ENCODE results near the gene ZNF79. TPM values are rescaled to one million over a fixed set of nuclear protein-coding genes. Genes with fewer than 3 reads are reported as not detected.

The ZNF79 gene
- total RNA-seq, 1 experiment from 2014 or later: 9.3 TPM

- H3K27ac Mint-ChIP-seq (ENCODE audit: low read depth, unreplicated experiment): no peak overlapping the region
- H3K9me3 Mint-ChIP-seq (ENCODE audit: unreplicated experiment): no peaks in the 10 kb centered on the region
- no peak for TF ChIP-seq CTCF (IDR thresholded peaks at IDR 0.05; ENCODE audit: unreplicated experiment)
- DNase-seq (ENCODE audit: unreplicated experiment): no peak
- H3K4me3 Mint-ChIP-seq (ENCODE audit: unreplicated experiment): no peak overlapping the region
- peaks cover 32% of the 10 kb centered on the region for H3K4me1 Mint-ChIP-seq (ENCODE audit: insufficient read depth, unreplicated experiment)
- no peaks in the 10 kb centered on the region for H3K36me3 Mint-ChIP-seq (ENCODE audit: insufficient read depth, unreplicated experiment)
- ChIA-PET POLR2A (interaction anchor here (0.6 to 1.2 kb wide), 3 partner anchors 29 to 628 kb away, joined by 3 to 5 read pairs (median 4); no protein-coding TSS in a partner anchor), CTCF (interaction anchor here (0.6 to 0.7 kb wide), 3 partner anchors 28 to 90 kb away, joined by 3 read pairs; no protein-coding TSS in a partner anchor)
- intact Hi-C loops (cut with micrococcal nuclease): loop anchor here (10.0 kb wide), 1 partner anchor 164 kb away; no protein-coding TSS in a partner anchor
- H3K27me3 Mint-ChIP-seq (ENCODE audit: insufficient read depth, unreplicated experiment): no peaks in the 10 kb centered on the region
- no TSS peak for BruUV-seq (replicated peaks)
Measured at GRCh38 chr9:127421057-127421456, 3.1 kb upstream of the ZNF79 start.

- Mint-ChIP-seq H3K9me3 (ENCODE audit: unreplicated experiment) (no peaks in the 10 kb centered on the region), H3K4me1 (ENCODE audit: insufficient read depth, unreplicated experiment) (peaks cover 31% of the 10 kb centered on the region), H3K4me3 (ENCODE audit: unreplicated experiment) (peak overlapping the region; percentile 99), H3K27me3 (ENCODE audit: insufficient read depth, unreplicated experiment) (no peaks in the 10 kb centered on the region), H3K36me3 (ENCODE audit: insufficient read depth, unreplicated experiment) (peaks cover 4% of the 10 kb centered on the region), H3K27ac (ENCODE audit: low read depth, unreplicated experiment) (no peak overlapping the region)
- no peak for TF ChIP-seq CTCF (IDR thresholded peaks at IDR 0.05; ENCODE audit: unreplicated experiment)
- POLR2A ChIA-PET: interaction anchor here (2.0 to 4.1 kb wide), 5 partner anchors 19 to 29 kb away, joined by 7 to 91 read pairs (median 17); partner anchors contain the start of genes LRSAM1, RPL12 and SLC2A8
- DNase-seq (ENCODE audit: unreplicated experiment): no peak
- no TSS peak for BruUV-seq (replicated peaks)
- intact Hi-C loops (cut with micrococcal nuclease): loop anchor here (10.0 kb wide), 1 partner anchor 163 kb away; no protein-coding TSS in a partner anchor
- CTCF ChIA-PET: interaction anchor here (1.2 kb wide), 1 partner anchor 138 kb away, joined by 3 read pairs; no protein-coding TSS in a partner anchor
Measured at GRCh38 chr9:127422133-127422782, 1.9 kb upstream of the ZNF79 start.

- ChIA-PET POLR2A (interaction anchor here (0.6 to 4.1 kb wide), 11 partner anchors 18 to 217 kb away, joined by 3 to 91 read pairs (median 7); partner anchors contain the start of genes LRSAM1, RPL12 and SLC2A8), CTCF (interaction anchor here (0.6 to 1.2 kb wide), 3 partner anchors 28 to 326 kb away, joined by 3 read pairs; no protein-coding TSS in a partner anchor)
- intact Hi-C loops (cut with micrococcal nuclease): loop anchor here (10.0 kb wide), 1 partner anchor 162 kb away; no protein-coding TSS in a partner anchor
Measured at GRCh38 chr9:127422787-127423186, 1.4 kb upstream of the ZNF79 start.

More at GRCh38 chr9:127422787-127423186, 1.4 kb upstream of the ZNF79 start:
- peaks cover 5% of the 10 kb centered on the region for H3K36me3 Mint-ChIP-seq (ENCODE audit: insufficient read depth, unreplicated experiment)
- H3K27ac Mint-ChIP-seq (ENCODE audit: low read depth, unreplicated experiment): peak overlapping the region; percentile 98
- TF ChIP-seq CTCF (IDR thresholded peaks at IDR 0.05; ENCODE audit: unreplicated experiment): no peak
- H3K9me3 Mint-ChIP-seq (ENCODE audit: unreplicated experiment): no peaks in the 10 kb centered on the region
- H3K4me1 Mint-ChIP-seq (ENCODE audit: insufficient read depth, unreplicated experiment): peaks cover 26% of the 10 kb centered on the region
- DNase-seq (ENCODE audit: unreplicated experiment): no peak
- H3K4me3 Mint-ChIP-seq (ENCODE audit: unreplicated experiment): peak overlapping the region; percentile 99
- H3K27me3 Mint-ChIP-seq (ENCODE audit: insufficient read depth, unreplicated experiment): no peaks in the 10 kb centered on the region
- no TSS peak for BruUV-seq (replicated peaks)

Measured in MCF 10A (cell line).